ENCODE results near the gene VAPA. TPM values are rescaled to one million over a fixed set of nuclear protein-coding genes. Genes with fewer than 3 reads are reported as not detected.

Gene VAPA
- total RNA-seq, 2 donors from 2014 or later, result 122 to 168 TPM

- Histone ChIP-seq H3K27me3 (ENCODE audit: control insufficient read depth, insufficient read depth, low read length, poor library complexity, severe bottlenecking) (peaks cover 26% of the 10 kb centered on the region), H3K9me3 (ENCODE audit: control insufficient read depth, low read length) (no peaks in the 10 kb centered on the region), H3K9ac (ENCODE audit: extremely low read depth, low read length, poor library complexity, severe bottlenecking) (no peak within 1 kb of the TSS), H3K36me3 (ENCODE audit: control insufficient read depth, insufficient read depth, low read length) (no peaks in the 10 kb centered on the region), H3K4me3 (ENCODE audit: low read length) (no peak within 1 kb of the TSS), H3K4me1 (ENCODE audit: control insufficient read depth, insufficient read depth, low read length) (no peaks in the 10 kb centered on the region), H3K27ac (ENCODE audit: low read depth, low read length) (no peak within 1 kb of the TSS)
- Mint-ChIP-seq H3K9me3 (peaks cover 2% of the 10 kb centered on the region), H3K4me1 (peaks cover 6% of the 10 kb centered on the region), H3K4me3 (no peak within 1 kb of the TSS), H3K36me3 (ENCODE audit: low read depth) (no peaks in the 10 kb centered on the region), H3K27ac (no peak within 1 kb of the TSS), H3K27me3 (ENCODE audit: insufficient read depth) (peaks cover 70% of the 10 kb centered on the region)
- TF ChIP-seq, protein P1, sequence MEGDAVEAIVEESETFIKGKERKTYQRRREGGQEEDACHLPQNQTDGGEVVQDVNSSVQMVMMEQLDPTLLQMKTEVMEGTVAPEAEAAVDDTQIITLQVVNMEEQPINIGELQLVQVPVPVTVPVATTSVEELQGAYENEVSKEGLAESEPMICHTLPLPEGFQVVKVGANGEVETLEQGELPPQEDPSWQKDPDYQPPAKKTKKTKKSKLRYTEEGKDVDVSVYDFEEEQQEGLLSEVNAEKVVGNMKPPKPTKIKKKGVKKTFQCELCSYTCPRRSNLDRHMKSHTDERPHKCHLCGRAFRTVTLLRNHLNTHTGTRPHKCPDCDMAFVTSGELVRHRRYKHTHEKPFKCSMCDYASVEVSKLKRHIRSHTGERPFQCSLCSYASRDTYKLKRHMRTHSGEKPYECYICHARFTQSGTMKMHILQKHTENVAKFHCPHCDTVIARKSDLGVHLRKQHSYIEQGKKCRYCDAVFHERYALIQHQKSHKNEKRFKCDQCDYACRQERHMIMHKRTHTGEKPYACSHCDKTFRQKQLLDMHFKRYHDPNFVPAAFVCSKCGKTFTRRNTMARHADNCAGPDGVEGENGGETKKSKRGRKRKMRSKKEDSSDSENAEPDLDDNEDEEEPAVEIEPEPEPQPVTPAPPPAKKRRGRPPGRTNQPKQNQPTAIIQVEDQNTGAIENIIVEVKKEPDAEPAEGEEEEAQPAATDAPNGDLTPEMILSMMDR (conservative IDR thresholded peaks at IDR 0.05), result no peak
- WGBS, 2 experiments (ENCODE audit: insufficient coverage in 1 of 2, insufficient read length in 1 of 2), result 92 to 97% methylated on average over 6 to 8 of the region's 8 CpGs
- no peak for DNase-seq
Measured at GRCh38 chr18:9885170-9886004, 28.4 kb upstream of the VAPA start, which contains the start of gene TXNDC2. Gene TXNDC2, plus strand, starts transcription at chr18:9885973. Its CDS starts 708 bp downstream, at chr18:9886681.

DNA sequence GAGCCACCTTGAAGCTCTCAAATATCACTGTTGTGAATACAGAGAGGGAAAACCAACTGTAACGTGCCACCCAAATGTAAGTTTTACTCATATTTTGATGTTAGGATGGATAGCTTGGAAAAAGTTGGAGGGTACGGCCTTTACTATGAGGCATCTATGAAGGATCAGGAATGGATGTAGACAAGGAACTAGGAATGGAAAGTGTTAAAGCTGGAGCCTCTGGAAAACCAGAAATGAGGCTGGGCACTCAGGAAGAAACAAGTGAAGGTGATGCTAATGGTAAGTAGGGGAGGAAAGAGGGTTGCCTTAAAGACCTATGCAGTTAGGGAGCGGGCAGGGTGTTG lies 27.8 kb upstream of the VAPA start:
- Mint-ChIP-seq H3K27ac (no peak overlapping the region), H3K9me3 (no peaks in the 10 kb centered on the region), H3K4me3 (no peak overlapping the region), H3K36me3 (ENCODE audit: low read depth) (no peaks in the 10 kb centered on the region), H3K27me3 (ENCODE audit: insufficient read depth) (peaks cover 70% of the 10 kb centered on the region), H3K4me1 (peaks cover 3% of the 10 kb centered on the region)
- no peak overlapping the region for H3K27ac ChIP-seq (ENCODE audit: low read depth, low read length)
- WGBS, 2 experiments (ENCODE audit: insufficient coverage in 1 of 2, insufficient read length in 1 of 2), result 93 to 96% methylated on average over 3 of the region's 3 CpGs
- H3K4me1 ChIP-seq (ENCODE audit: control insufficient read depth, insufficient read depth, low read length), result no peaks in the 10 kb centered on the region
- no peak overlapping the region for H3K4me3 ChIP-seq (ENCODE audit: low read length)
- H3K36me3 ChIP-seq (ENCODE audit: control insufficient read depth, insufficient read depth, low read length), result no peaks in the 10 kb centered on the region
- H3K27me3 ChIP-seq (ENCODE audit: control insufficient read depth, insufficient read depth, low read length, poor library complexity, severe bottlenecking), result peaks cover 26% of the 10 kb centered on the region
- no peak for DNase-seq
- no peak overlapping the region for H3K9ac ChIP-seq (ENCODE audit: extremely low read depth, low read length, poor library complexity, severe bottlenecking)
- no peaks in the 10 kb centered on the region for H3K9me3 ChIP-seq (ENCODE audit: control insufficient read depth, low read length)
- TF ChIP-seq, protein P1 (conservative IDR thresholded peaks at IDR 0.05), result no peak

DNA sequence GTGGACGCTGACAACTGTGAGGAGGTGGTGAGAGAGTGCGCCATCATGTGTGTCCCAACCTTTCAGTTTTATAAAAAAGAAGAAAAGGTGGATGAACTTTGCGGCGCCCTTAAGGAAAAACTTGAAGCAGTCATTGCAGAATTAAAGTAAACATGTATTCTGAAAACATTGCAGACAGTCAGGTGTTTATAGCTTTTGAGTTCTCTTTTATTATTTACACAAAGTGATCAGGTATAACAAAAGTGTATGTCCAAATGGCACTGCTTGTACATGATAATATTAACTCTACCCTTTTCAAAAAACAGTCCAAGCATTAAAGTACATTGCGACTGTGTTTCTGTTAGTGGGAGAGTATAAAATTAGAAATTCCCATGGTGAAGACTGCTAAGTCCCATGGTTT lies 25.8 kb upstream of the VAPA start:
- Mint-ChIP-seq H3K4me1 (peaks cover 3% of the 10 kb centered on the region), H3K36me3 (ENCODE audit: low read depth) (no peaks in the 10 kb centered on the region), H3K9me3 (no peaks in the 10 kb centered on the region), H3K27me3 (ENCODE audit: insufficient read depth) (peaks cover 64% of the 10 kb centered on the region), H3K27ac (no peak overlapping the region), H3K4me3 (no peak overlapping the region)
- Histone ChIP-seq H3K9me3 (ENCODE audit: control insufficient read depth, low read length) (no peaks in the 10 kb centered on the region), H3K36me3 (ENCODE audit: control insufficient read depth, insufficient read depth, low read length) (no peaks in the 10 kb centered on the region), H3K9ac (ENCODE audit: extremely low read depth, low read length, poor library complexity, severe bottlenecking) (no peak overlapping the region), H3K27ac (ENCODE audit: low read depth, low read length) (no peak overlapping the region), H3K4me1 (ENCODE audit: control insufficient read depth, insufficient read depth, low read length) (no peaks in the 10 kb centered on the region), H3K27me3 (ENCODE audit: control insufficient read depth, insufficient read depth, low read length, poor library complexity, severe bottlenecking) (peaks cover 21% of the 10 kb centered on the region), H3K4me3 (ENCODE audit: low read length) (no peak overlapping the region)
- DNase-seq, result no peak
- TF ChIP-seq, protein P1 (conservative IDR thresholded peaks at IDR 0.05), result no peak
- WGBS, 2 experiments (ENCODE audit: insufficient coverage in 1 of 2, insufficient read length in 1 of 2), result 89 to 95% methylated on average over 3 to 5 of the region's 5 CpGs

Data from endodermal cell (in vitro differentiated cells).